CD8-positive, alpha-beta memory T cell (primary cell): Measurements from ENCODE around the gene CEP43. TPM values are rescaled to one million over a fixed set of nuclear protein-coding genes. Genes with fewer than 3 reads are reported as not detected.
"Not testable (repeated sequence)": the region's sequence is repeated elsewhere in the genome, so short reads cannot be mapped to it uniquely, and the experiment has no call there.

Source experiments
- CTCF ChIA-PET: fragments of 350-600 bp; sonication (Branson Sonifier 250); formaldehyde crosslinking; loops from one replicate; lab custom pipeline; 2021; ENCODE audit warnings: antibody characterized with exemption; lab: Charles Lee
- POLR2A ChIA-PET: fragments of 350-600 bp; sonication (Branson Sonifier 250); formaldehyde crosslinking; loops from one replicate; lab custom pipeline; 2021; ENCODE audit warnings: antibody characterized with exemption; lab: Charles Lee
- DNase-seq, 5 donors: peaks; one replicate each; pipeline versions ENCODE4 v3.0.0 to v3.0.0-alpha.2; 2020 to 2022; ENCODE audit warnings: mixed read lengths in 1 of 5
- H3K27ac ChIP-seq: one replicate; pipeline ENCODE4 v1.7.0; 2013; ENCODE audit warnings: low read depth, mild to moderate bottlenecking, low read length, moderate library complexity
- H3K27me3 ChIP-seq: 2 replicates; pipeline ENCODE4 v1.7.0; 2013; ENCODE audit warnings: low read length, mild to moderate bottlenecking; ENCODE audit not compliant: insufficient read depth, poor library complexity, severe bottlenecking
- H3K36me3 ChIP-seq: 2 replicates; pipeline ENCODE4 v1.7.0; 2013; ENCODE audit warnings: mild to moderate bottlenecking, low read length, moderate library complexity; ENCODE audit not compliant: insufficient read depth
- H3K4me1 ChIP-seq: 2 replicates; pipeline ENCODE4 v1.7.0; 2013; ENCODE audit warnings: mild to moderate bottlenecking, low read length, moderate library complexity; ENCODE audit not compliant: insufficient read depth
- H3K4me3 ChIP-seq: 2 replicates; pipeline ENCODE4 v1.7.0; 2013; ENCODE audit warnings: mild to moderate bottlenecking, low read length
- H3K9me3 ChIP-seq: 2 replicates; pipeline ENCODE4 v1.7.0; 2013; ENCODE audit warnings: mild to moderate bottlenecking, low read length
- H3K27ac Mint-ChIP-seq, 8 donors: one replicate each; pipeline ENCODE4 v1.8.0; 2020 to 2021; ENCODE audit warnings: mixed read lengths in 8 of 8, mild to moderate bottlenecking in 6 of 8, inconsistent platforms in 3 of 8, moderate library complexity in 3 of 8
- H3K27me3 Mint-ChIP-seq, 2 donors: one replicate each; pipeline ENCODE4 v1.8.0; 2020 to 2021; ENCODE audit warnings: mixed read lengths in 2 of 2, mild to moderate bottlenecking in 1 of 2, moderate library complexity in 1 of 2
- H3K36me3 Mint-ChIP-seq, 3 donors: one replicate each; pipeline ENCODE4 v1.8.0; 2020 to 2021; ENCODE audit warnings: mixed read lengths in 3 of 3, inconsistent platforms in 1 of 3, mild to moderate bottlenecking in 1 of 3
- H3K4me1 Mint-ChIP-seq, 3 donors: one replicate each; pipeline ENCODE4 v1.8.0; 2020 to 2021; ENCODE audit warnings: mixed read lengths in 3 of 3, inconsistent platforms in 1 of 3, mild to moderate bottlenecking in 1 of 3
- H3K4me3 Mint-ChIP-seq, 7 donors: one replicate each; pipeline ENCODE4 v1.8.0; 2020 to 2021; ENCODE audit warnings: mixed read lengths in 7 of 7, mild to moderate bottlenecking in 6 of 7, moderate library complexity in 4 of 7, inconsistent platforms in 2 of 7
- H3K9me3 Mint-ChIP-seq, 5 donors: one replicate each; pipeline ENCODE4 v1.8.0; 2020 to 2022; ENCODE audit warnings: mixed read lengths in 5 of 5, mild to moderate bottlenecking in 3 of 5, moderate library complexity in 2 of 5, inconsistent platforms in 1 of 5
- polyA plus RNA-seq: library from polyadenylated mRNA; unstranded; fragments of 300-500 nt; fragmentation: Illumina TruSeq; gene quantifications from one replicate; pipeline ENCODE4 v1.2.3, GENCODE V29; 2021
- total RNA-seq, 2 experiments: library from RNA; stranded (reverse); gene quantifications; one replicate each; pipeline ENCODE4 v1.2.3, GENCODE V29; 2021

CEP43 gene, protein sequence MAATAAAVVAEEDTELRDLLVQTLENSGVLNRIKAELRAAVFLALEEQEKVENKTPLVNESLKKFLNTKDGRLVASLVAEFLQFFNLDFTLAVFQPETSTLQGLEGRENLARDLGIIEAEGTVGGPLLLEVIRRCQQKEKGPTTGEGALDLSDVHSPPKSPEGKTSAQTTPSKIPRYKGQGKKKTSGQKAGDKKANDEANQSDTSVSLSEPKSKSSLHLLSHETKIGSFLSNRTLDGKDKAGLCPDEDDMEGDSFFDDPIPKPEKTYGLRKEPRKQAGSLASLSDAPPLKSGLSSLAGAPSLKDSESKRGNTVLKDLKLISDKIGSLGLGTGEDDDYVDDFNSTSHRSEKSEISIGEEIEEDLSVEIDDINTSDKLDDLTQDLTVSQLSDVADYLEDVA
- total RNA-seq (10 to 100 TPM; 26.4 to 29.5 TPM), polyA plus RNA-seq (6.8 TPM)

DNA sequence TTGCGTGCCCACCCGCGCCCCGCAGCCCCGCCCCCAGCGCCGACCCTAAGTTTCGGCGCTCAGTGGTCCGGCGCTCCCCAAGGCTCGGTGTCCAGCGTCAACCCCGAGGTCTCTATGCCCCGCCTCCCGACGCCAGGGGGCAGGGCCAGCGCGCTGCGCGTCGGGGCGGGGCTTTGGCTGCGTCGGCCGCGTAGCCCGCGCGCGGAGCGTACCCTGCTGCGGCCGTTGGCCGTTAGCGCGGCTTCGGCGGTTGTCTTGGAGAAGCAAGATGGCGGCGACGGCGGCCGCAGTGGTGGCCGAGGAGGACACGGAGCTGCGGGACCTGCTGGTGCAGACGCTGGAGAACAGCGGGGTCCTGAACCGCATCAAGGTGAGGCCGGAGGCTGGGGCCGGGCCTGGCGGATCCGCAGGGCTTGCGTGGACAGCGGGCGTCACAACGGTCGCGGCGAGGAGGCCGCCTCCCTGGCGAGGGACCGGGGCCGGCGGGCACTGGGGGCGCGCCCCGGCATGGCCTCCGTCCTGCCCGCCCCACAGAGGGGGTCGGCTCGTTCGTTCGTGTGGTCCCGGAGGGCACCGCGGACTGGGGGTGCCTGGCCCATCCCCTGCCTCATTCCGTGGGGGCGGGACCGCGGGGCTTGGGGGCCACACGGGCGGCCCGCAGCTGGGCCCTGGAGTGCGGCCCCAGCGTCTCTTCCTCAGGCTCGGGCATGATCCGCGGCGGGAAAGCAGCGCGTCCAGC is at the start of gene CEP43:
Gene CEP43, plus strand, starts transcription at position 253 of the 739 bp plus-strand sequence. Its CDS starts 16 bp downstream, at position 269.
- Mint-ChIP-seq H3K9me3 (no peaks in the 10 kb centered on the region), H3K27ac (peak within 1 kb of the TSS; percentile 65 to 94 (median 88)), H3K36me3 (peaks cover 0 to 28% (median 3%) of the 10 kb centered on the region in 3 donors), H3K27me3 (no peaks in the 10 kb centered on the region), H3K4me3 (peak within 1 kb of the TSS; percentile 89 to 95 (median 93)), H3K4me1 (peaks cover 30 to 45% (median 36%) of the 10 kb centered on the region in 3 donors)
- H3K27me3 ChIP-seq: no peaks in the 10 kb centered on the region
- POLR2A ChIA-PET: interaction anchor here (0.5 to 2.1 kb wide), 4 partner anchors 11 to 373 kb away, joined by 3 to 7 read pairs (median 5); partner anchors contain the start of gene RNASET2
- CTCF ChIA-PET: interaction anchor here (0.7 to 2.0 kb wide), 9 partner anchors 9 to 152 kb away, joined by 3 to 10 read pairs (median 3); partner anchors contain the start of gene RNASET2
- H3K27ac ChIP-seq: peak within 1 kb of the TSS; percentile 66
- H3K36me3 ChIP-seq: peaks cover 7% of the 10 kb centered on the region
- DNase-seq: peak; percentile 85 to 93 (median 87)
- H3K9me3 ChIP-seq: no peaks in the 10 kb centered on the region
- H3K4me1 ChIP-seq: peaks cover 28% of the 10 kb centered on the region
- H3K4me3 ChIP-seq: peak within 1 kb of the TSS; percentile 81

DNA sequence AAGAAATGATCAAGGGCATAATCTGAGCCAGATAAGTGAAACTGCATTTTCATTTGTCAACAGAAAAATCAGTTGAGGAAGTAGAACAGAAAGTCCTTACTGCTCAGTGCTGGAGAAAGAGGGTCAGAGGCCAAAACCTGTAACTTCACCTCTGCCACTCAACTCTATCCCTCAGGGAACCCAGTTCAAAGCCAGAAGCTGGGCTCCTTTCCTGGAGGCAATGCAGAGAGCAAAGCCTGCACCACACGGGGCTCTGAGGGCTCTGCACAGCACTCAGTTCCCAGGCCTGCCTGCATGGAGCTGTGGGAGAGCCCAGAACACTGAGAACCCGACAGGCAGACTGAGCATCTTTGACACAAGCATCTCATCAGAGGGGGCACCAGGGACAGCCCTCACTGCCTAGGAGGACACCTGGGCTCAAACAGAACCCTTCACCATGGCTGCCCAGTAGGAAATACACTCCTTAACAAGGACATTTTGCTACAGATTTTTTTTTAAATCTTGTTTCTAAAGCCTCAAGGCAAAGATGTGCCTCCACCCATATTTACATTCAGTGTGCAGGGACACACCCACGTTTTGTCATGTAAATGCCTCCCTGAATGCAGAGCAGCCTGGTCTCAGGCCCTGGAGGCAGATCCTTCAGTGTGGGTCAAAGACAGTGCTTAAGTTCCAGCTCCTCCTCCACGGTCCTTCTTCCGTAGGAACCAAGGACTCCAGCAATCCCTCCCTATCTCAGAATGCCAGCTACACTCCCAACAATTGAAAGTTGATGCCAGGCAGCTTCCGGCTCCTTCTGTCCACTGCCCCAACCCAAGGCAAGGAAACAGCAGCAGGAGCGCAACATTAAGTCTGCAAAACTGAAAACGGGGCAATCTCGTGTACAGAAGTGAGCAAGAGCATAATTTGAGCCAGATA is 49.4 kb upstream of the CEP43 start:
- POLR2A ChIA-PET: interaction anchor here (1.7 kb wide), 1 partner anchor 39 kb away, joined by 4 read pairs; no protein-coding TSS in a partner anchor
- peak overlapping the region; percentile 22 for H3K4me3 ChIP-seq
- Mint-ChIP-seq H3K9me3 (no peaks in the 10 kb centered on the region), H3K36me3 (peaks cover 0 to 62% (median 13%) of the 10 kb centered on the region in 3 donors), H3K4me1 (peaks cover 38 to 61% (median 54%) of the 10 kb centered on the region in 3 donors), H3K27me3 (no peaks in the 10 kb centered on the region), H3K4me3 (peak overlapping the region; percentile 80 to 95 (median 85)), H3K27ac (peak overlapping the region; percentile 89 to 100 (median 96))
- peaks cover 58% of the 10 kb centered on the region for H3K4me1 ChIP-seq
- CTCF ChIA-PET: interaction anchor here (0.7 to 5.9 kb wide), 6 partner anchors 12 to 322 kb away, joined by 3 to 37 read pairs (median 4); partner anchors contain the start of gene RPS6KA2
- H3K9me3 ChIP-seq: no peaks in the 10 kb centered on the region
- DNase-seq: no peak
- no peaks in the 10 kb centered on the region for H3K27me3 ChIP-seq
- no peak overlapping the region for H3K27ac ChIP-seq
- peaks cover 26% of the 10 kb centered on the region for H3K36me3 ChIP-seq

DNA sequence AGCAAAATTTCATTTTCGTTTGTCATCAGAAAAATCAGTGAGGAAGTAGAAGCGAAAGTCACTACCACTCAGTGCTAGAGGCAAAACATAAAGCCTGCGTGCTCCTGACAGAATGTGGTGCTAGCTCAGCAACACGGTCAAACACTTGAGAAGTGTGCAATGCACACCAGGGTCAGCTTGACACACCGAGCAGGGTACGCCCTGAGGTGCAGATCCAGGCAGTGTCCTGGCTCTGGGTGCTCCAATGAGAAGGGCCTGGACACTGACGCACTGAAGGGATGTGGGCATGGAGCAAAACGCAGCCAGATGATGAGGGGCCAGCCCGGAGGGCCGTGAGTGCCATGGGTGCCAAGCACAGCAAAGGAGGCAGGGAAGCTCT is 48.8 kb upstream of the CEP43 start:
- Mint-ChIP-seq H3K27ac (peak overlapping the region; percentile 89 to 100 (median 96)), H3K9me3 (peaks cover 0 to 3% (median 0%) of the 10 kb centered on the region in 5 donors), H3K4me3 (peak overlapping the region; percentile 80 to 95 (median 85)), H3K27me3 (peaks cover 0 to 2% of the 10 kb centered on the region in 2 donors), H3K4me1 (peaks cover 41 to 64% (median 61%) of the 10 kb centered on the region in 3 donors), H3K36me3 (peaks cover 0 to 60% (median 14%) of the 10 kb centered on the region in 3 donors)
- H3K9me3 ChIP-seq: no peaks in the 10 kb centered on the region
- peaks cover 60% of the 10 kb centered on the region for H3K4me1 ChIP-seq
- DNase-seq: no peak
- CTCF ChIA-PET: interaction anchor here (1.0 to 5.9 kb wide), 8 partner anchors 12 to 409 kb away, joined by 3 to 37 read pairs (median 4); partner anchors contain the start of gene RPS6KA2
- peak overlapping the region; percentile 71 for H3K27ac ChIP-seq
- peak overlapping the region; percentile 61 for H3K4me3 ChIP-seq
- POLR2A ChIA-PET: interaction anchor here (1.7 kb wide), 1 partner anchor 38 kb away, joined by 4 read pairs; no protein-coding TSS in a partner anchor
- H3K27me3 ChIP-seq: no peaks in the 10 kb centered on the region
- H3K36me3 ChIP-seq: peaks cover 26% of the 10 kb centered on the region

DNA sequence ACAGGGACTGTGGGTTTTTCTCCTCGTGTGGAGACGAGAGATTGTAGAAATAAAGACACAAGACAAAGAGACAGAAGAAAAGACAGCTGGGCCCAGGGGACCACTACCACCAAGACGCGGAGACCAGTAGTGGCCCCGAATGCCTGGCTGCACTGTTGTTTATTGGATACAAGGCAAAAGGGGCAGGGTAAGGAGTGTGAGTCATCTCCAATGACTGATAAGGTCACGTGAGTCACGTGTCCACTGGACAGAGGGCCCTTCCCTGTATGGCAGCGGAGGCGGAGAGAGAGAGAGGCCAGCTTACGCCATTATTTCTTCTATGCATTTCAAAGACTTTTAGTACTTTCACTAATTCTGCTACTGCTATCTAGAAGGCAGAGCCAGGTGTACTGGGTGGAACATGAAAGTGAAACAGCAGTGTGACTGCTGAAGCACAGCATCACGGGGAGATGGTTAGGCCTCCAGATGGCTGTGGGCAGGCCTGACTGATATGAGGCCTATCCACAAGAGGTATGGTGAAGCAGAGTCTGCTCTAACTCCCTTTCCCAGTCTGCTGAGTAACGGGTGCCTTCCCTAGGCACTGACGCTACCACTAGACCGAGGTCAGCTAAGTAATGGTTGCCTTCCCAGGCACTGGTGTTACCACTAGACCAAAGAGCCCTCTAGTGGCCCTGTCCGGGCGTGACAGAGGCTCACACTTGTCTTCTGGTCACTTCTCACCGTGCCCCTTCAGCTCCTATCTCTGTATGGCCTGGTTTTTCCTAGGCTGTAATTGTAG is 48.1 kb upstream of the CEP43 start:
- H3K27ac ChIP-seq: peak overlapping the region; percentile 71
- DNase-seq: peak in 4 of 5 donors; percentile 36 to 78 (median 59)
- Mint-ChIP-seq H3K4me1 (peaks cover 42 to 65% (median 62%) of the 10 kb centered on the region in 3 donors), H3K4me3 (peak overlapping the region; percentile 80 to 95 (median 85)), H3K27ac (peak overlapping the region; percentile 89 to 100 (median 96)), H3K36me3 (peaks cover 0 to 58% (median 11%) of the 10 kb centered on the region in 3 donors)
- not testable (repeated sequence) for H3K9me3 ChIP-seq, H3K27me3 ChIP-seq, H3K9me3 Mint-ChIP-seq, H3K27me3 Mint-ChIP-seq
- peak overlapping the region; percentile 61 for H3K4me3 ChIP-seq
- CTCF ChIA-PET: interaction anchor here (0.9 to 5.9 kb wide), 12 partner anchors 9 to 410 kb away, joined by 3 to 37 read pairs (median 4); partner anchors contain the start of gene RPS6KA2
- POLR2A ChIA-PET: interaction anchor here (1.7 kb wide), 1 partner anchor 38 kb away, joined by 4 read pairs; no protein-coding TSS in a partner anchor
- peaks cover 60% of the 10 kb centered on the region for H3K4me1 ChIP-seq
- H3K36me3 ChIP-seq: peaks cover 22% of the 10 kb centered on the region

DNA sequence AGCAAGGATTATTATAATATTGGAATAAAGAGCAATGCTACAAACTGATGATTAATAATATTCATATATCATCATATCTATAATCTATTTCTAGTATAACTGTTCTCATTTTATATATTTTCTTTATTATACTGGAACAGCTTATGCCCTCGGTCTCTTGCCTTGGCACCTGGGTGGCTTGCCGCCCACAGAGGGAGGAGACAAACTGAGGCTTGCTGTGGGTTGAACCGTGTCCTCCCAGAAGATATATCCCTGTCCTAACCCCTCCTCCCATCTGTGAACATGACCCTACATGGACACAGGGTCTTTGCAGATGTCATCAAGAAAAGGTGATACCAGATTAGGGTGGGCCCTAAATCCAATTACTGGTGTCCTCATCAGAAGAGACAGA is 47.5 kb upstream of the CEP43 start:
- H3K4me3 ChIP-seq: no peak overlapping the region
- H3K4me1 Mint-ChIP-seq: peaks cover 42 to 65% (median 62%) of the 10 kb centered on the region in 3 donors

DNA sequence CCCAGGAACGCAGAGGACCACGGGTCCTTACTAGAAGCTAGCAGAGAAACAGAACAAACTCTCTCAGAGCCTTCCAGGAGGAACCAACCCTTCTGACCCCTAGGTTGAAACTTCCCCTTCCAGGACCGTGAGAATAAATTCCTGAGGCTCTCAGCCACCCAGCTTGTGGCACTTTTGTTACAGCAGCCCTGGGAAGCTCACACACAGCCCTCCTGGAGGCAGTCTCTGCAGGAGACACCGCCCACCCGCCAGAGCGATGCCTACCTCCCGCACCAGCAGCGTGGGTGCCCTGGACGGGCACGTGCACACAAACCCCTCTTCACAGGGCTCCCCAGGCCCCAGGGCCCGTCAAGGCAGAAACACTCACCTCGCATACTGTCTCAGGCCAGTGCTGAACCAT is 47.1 kb upstream of the CEP43 start:
- peaks cover 0 to 47% (median 8%) of the 10 kb centered on the region in 3 donors for H3K36me3 Mint-ChIP-seq
- Histone ChIP-seq H3K36me3 (peaks cover 14% of the 10 kb centered on the region), H3K4me1 (peaks cover 60% of the 10 kb centered on the region), H3K27me3 (no peaks in the 10 kb centered on the region), H3K4me3 (no peak overlapping the region), H3K9me3 (no peaks in the 10 kb centered on the region), H3K27ac (no peak overlapping the region)
- DNase-seq: no peak
- H3K9me3 Mint-ChIP-seq: peaks cover 0 to 3% (median 0%) of the 10 kb centered on the region in 5 donors
- ChIA-PET CTCF (interaction anchor here (0.9 to 5.9 kb wide), 7 partner anchors 8 to 164 kb away, joined by 3 to 37 read pairs (median 4); no protein-coding TSS in a partner anchor), POLR2A (no interaction called here)
- peak overlapping the region; percentile 46 to 98 (median 90) for H3K27ac Mint-ChIP-seq
- peak overlapping the region in 3 of 7 donors; percentile 12 to 26 (median 23) for H3K4me3 Mint-ChIP-seq
- peaks cover 0 to 2% of the 10 kb centered on the region in 2 donors for H3K27me3 Mint-ChIP-seq
- peaks cover 42 to 65% (median 62%) of the 10 kb centered on the region in 3 donors for H3K4me1 Mint-ChIP-seq

More for the DNA sequence above, 47.5 kb upstream of the CEP43 start:
- Mint-ChIP-seq H3K9me3 (peaks cover 0 to 3% (median 0%) of the 10 kb centered on the region in 5 donors), H3K4me3 (peak overlapping the region; percentile 80 to 95 (median 85)), H3K27me3 (peaks cover 0 to 2% of the 10 kb centered on the region in 2 donors), H3K27ac (peak overlapping the region; percentile 89 to 100 (median 96)), H3K36me3 (peaks cover 0 to 52% (median 8%) of the 10 kb centered on the region in 3 donors)
- CTCF ChIA-PET: interaction anchor here (0.9 to 5.9 kb wide), 10 partner anchors 9 to 410 kb away, joined by 3 to 37 read pairs (median 4); no protein-coding TSS in a partner anchor
- Histone ChIP-seq H3K27ac (peak overlapping the region; percentile 71), H3K9me3 (no peaks in the 10 kb centered on the region), H3K4me1 (peaks cover 60% of the 10 kb centered on the region), H3K36me3 (peaks cover 19% of the 10 kb centered on the region), H3K27me3 (no peaks in the 10 kb centered on the region)
- POLR2A ChIA-PET: no interaction called here
- DNase-seq: no peak
